ENCODE results near the gene CHST11.

The CHST11 gene

GRCh38 chr12:104484079-104484478, 27.3 kb downstream of the CHST11 start:
- DNase-seq: no peak

GRCh38 chr12:104485651-104486362, 29.1 kb downstream of the CHST11 start:
- no peak for DNase-seq

- DNase-seq: no peak
These were observed 29.6 kb downstream of the CHST11 start for GRCh38 chr12:104486363-104486750.

GRCh38 chr12:104486943-104487819, 30.4 kb downstream of the CHST11 start:
- DNase-seq: no peak

- no peak for DNase-seq
These were observed 31.6 kb downstream of the CHST11 start for GRCh38 chr12:104488374-104488773.

GRCh38 chr12:104490186-104490585, 33.4 kb downstream of the CHST11 start:
- no peak for DNase-seq

GRCh38 chr12:104490850-104491249, 34.1 kb downstream of the CHST11 start:
- no peak for DNase-seq

- no peak for DNase-seq
These were observed 36.7 kb downstream of the CHST11 start for GRCh38 chr12:104493496-104493895.

- no peak for DNase-seq
These were observed 37.5 kb downstream of the CHST11 start for GRCh38 chr12:104494137-104494792.

- DNase-seq: no peak
These were observed 38.0 kb downstream of the CHST11 start for GRCh38 chr12:104494793-104495158.

- DNase-seq: no peak
These were observed 39.0 kb downstream of the CHST11 start for GRCh38 chr12:104495786-104496185.

GRCh38 chr12:104496336-104496735, 39.6 kb downstream of the CHST11 start:
- DNase-seq: peak; percentile 22

GRCh38 chr12:104498211-104498801, 41.6 kb downstream of the CHST11 start:
- DNase-seq: peak; percentile 34

GRCh38 chr12:104499668-104500332, 43.1 kb downstream of the CHST11 start:
- DNase-seq: peak; percentile 62

- DNase-seq: no peak
These were observed 44.4 kb downstream of the CHST11 start for GRCh38 chr12:104501115-104501514.

- no peak for DNase-seq
These were observed 44.9 kb downstream of the CHST11 start for GRCh38 chr12:104501660-104502059.

GRCh38 chr12:104502217-104502616, 45.5 kb downstream of the CHST11 start:
- DNase-seq: no peak

GRCh38 chr12:104502638-104503037, 45.9 kb downstream of the CHST11 start:
- DNase-seq: no peak

- DNase-seq: peak; percentile 8
These were observed 46.4 kb downstream of the CHST11 start for GRCh38 chr12:104503191-104503590.

GRCh38 chr12:104504146-104504545, 47.4 kb downstream of the CHST11 start:
- DNase-seq: peak; percentile 23

- DNase-seq: peak; percentile 37
These were observed 48.5 kb downstream of the CHST11 start for GRCh38 chr12:104505095-104505818.
